ENCODE results near the gene FXYD6. TPM values are rescaled to one million over a fixed set of nuclear protein-coding genes. Genes with fewer than 3 reads are reported as not detected.

Gene FXYD6
- total and polyA plus RNA-seq, 2 donors (not counting 1 experiment from before 2014, with no cell fraction given) = not detected

DNA sequence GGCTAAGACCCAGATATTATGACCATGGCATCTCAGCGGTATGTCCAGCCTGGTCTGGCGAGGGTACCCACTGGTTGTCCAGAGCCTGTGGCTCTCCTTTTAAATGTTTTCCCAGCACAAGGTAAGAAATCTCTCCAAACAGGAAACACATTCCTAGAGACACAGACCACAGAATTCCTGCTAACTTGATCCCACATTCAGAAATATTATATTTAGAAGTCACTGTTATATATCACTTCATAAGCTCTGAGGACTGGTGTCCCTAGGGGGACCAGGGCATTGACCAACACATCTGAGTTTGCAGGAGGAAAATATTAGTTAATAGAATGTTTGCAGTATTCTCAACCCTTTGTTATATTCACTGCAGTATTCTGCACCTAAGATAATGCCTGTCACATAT lies 29.7 kb upstream of the FXYD6 start:
- Histone ChIP-seq H3K36me3 (replicated peaks in 1 of 2; ENCODE audit: control extremely low read depth in 1 of 2, control insufficient read depth in 1 of 2, extremely low read depth in 1 of 2, insufficient read depth in 2 of 2, low read length in 1 of 2) (no peaks in the 10 kb centered on the region), H2AFZ (ENCODE audit: insufficient read depth, low read depth, low read length, poor library complexity, severe bottlenecking) (no peak overlapping the region), H3K27me3 (replicated peaks in 1 of 4; ENCODE audit: control extremely low read depth in 1 of 4, control insufficient read depth in 3 of 4, insufficient read depth in 4 of 4, low read length in 3 of 4) (peaks cover 0 to 5% (median 0%) of the 10 kb centered on the region in 4 experiments), H4K20me1 (ENCODE audit: control insufficient read depth, insufficient read depth, low read length, poor library complexity, severe bottlenecking) (no peaks in the 10 kb centered on the region), H3K27ac (ENCODE audit: low read length in 2 of 2) (no peak overlapping the region), H3K79me2 (ENCODE audit: control insufficient read depth, insufficient read depth, low read length) (no peaks in the 10 kb centered on the region), H3K4me1 (ENCODE audit: control insufficient read depth in 2 of 2, insufficient read depth in 2 of 2, low read length in 2 of 2) (peaks cover 0 to under 1% of the 10 kb centered on the region in 2 donors), H3K4me2 (replicated peaks; ENCODE audit: low read depth, low read length, poor library complexity, severe bottlenecking) (no peak overlapping the region), H3K9ac (ENCODE audit: low read length) (no peak overlapping the region), H3K4me3 (ENCODE audit: control extremely low read depth in 1 of 5, extremely low read depth in 1 of 5, insufficient read depth in 1 of 5, low read depth in 2 of 5, low read length in 4 of 5) (no peak overlapping the region), H3K9me3 (ENCODE audit: control extremely low read depth in 1 of 3, control insufficient read depth in 2 of 3, insufficient read depth in 1 of 3, low read length in 2 of 3) (no peaks in the 10 kb centered on the region)
- peaks cover 5% of the 10 kb centered on the region for H3K4me1 Mint-ChIP-seq
- ATAC-seq (ENCODE audit: low read depth) (no peak), DNase-seq (no peak)
- H3K9me3 Mint-ChIP-seq (ENCODE audit: insufficient read depth) = no peaks in the 10 kb centered on the region
- H3K27ac Mint-ChIP-seq = no peak overlapping the region
- H3K27me3 Mint-ChIP-seq = peaks cover 11% of the 10 kb centered on the region
- POLR2A ChIA-PET = no interaction called here
- TF ChIP-seq, protein P1, sequence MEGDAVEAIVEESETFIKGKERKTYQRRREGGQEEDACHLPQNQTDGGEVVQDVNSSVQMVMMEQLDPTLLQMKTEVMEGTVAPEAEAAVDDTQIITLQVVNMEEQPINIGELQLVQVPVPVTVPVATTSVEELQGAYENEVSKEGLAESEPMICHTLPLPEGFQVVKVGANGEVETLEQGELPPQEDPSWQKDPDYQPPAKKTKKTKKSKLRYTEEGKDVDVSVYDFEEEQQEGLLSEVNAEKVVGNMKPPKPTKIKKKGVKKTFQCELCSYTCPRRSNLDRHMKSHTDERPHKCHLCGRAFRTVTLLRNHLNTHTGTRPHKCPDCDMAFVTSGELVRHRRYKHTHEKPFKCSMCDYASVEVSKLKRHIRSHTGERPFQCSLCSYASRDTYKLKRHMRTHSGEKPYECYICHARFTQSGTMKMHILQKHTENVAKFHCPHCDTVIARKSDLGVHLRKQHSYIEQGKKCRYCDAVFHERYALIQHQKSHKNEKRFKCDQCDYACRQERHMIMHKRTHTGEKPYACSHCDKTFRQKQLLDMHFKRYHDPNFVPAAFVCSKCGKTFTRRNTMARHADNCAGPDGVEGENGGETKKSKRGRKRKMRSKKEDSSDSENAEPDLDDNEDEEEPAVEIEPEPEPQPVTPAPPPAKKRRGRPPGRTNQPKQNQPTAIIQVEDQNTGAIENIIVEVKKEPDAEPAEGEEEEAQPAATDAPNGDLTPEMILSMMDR (IDR thresholded peaks at IDR 0.05) = no peak
- no peak for TF ChIP-seq EZH2 (IDR thresholded peaks at IDR 0.05; ENCODE audit: borderline replicate concordance, insufficient read depth, low read depth, low read length, poor library complexity, severe bottlenecking)
- no peak overlapping the region for H3K4me3 Mint-ChIP-seq
- intact Hi-C loops (cut with micrococcal nuclease) = no loop called here
- WGBS (ENCODE audit: insufficient coverage) = 97% methylated on average over 2 of the region's 2 CpGs
- CTCF ChIA-PET = interaction anchor here (0.6 to 2.0 kb wide), 3 partner anchors 40 to 147 kb away, joined by 3 to 6 read pairs (median 3); no protein-coding TSS in a partner anchor

DNA sequence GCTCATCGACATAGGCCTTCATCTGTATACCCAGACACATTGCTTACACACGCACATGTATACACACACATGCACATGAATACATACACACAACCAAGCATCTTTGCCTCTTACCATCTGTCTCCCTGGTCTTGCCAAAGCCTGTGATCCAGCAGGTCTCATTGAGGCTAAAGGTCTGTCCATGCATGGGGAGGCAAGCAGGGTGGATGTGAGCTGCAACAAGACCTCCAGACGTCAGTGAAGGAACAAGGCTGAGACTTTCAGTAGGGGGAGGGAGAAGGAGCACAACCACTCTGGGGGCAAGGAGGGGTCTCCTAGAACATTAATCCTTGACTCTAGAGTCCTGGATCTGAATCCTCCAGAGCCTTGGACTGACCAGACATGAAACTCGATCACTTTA lies 29.1 kb upstream of the FXYD6 start:
- no peak for DNase-seq
- TF ChIP-seq, protein P1 (IDR thresholded peaks at IDR 0.05) = no peak
- TF ChIP-seq EZH2 (IDR thresholded peaks at IDR 0.05; ENCODE audit: borderline replicate concordance, insufficient read depth, low read depth, low read length, poor library complexity, severe bottlenecking) = no peak
- Histone ChIP-seq H3K9ac (ENCODE audit: low read length) (no peak overlapping the region), H3K79me2 (ENCODE audit: control insufficient read depth, insufficient read depth, low read length) (no peaks in the 10 kb centered on the region), H3K9me3 (ENCODE audit: control extremely low read depth in 1 of 3, control insufficient read depth in 2 of 3, insufficient read depth in 1 of 3, low read length in 2 of 3) (no peaks in the 10 kb centered on the region), H3K4me2 (replicated peaks; ENCODE audit: low read depth, low read length, poor library complexity, severe bottlenecking) (no peak overlapping the region), H4K20me1 (ENCODE audit: control insufficient read depth, insufficient read depth, low read length, poor library complexity, severe bottlenecking) (no peaks in the 10 kb centered on the region), H3K27ac (ENCODE audit: low read length in 2 of 2) (no peak overlapping the region), H3K36me3 (replicated peaks in 1 of 2; ENCODE audit: control extremely low read depth in 1 of 2, control insufficient read depth in 1 of 2, extremely low read depth in 1 of 2, insufficient read depth in 2 of 2, low read length in 1 of 2) (no peaks in the 10 kb centered on the region), H3K27me3 (replicated peaks in 1 of 4; ENCODE audit: control extremely low read depth in 1 of 4, control insufficient read depth in 3 of 4, insufficient read depth in 4 of 4, low read length in 3 of 4) (peaks cover 0 to 5% (median 0%) of the 10 kb centered on the region in 4 experiments), H3K4me1 (ENCODE audit: control insufficient read depth in 2 of 2, insufficient read depth in 2 of 2, low read length in 2 of 2) (peaks cover 4 to 7% of the 10 kb centered on the region in 2 donors), H3K4me3 (ENCODE audit: control extremely low read depth in 1 of 5, extremely low read depth in 1 of 5, insufficient read depth in 1 of 5, low read depth in 2 of 5, low read length in 4 of 5) (no peak overlapping the region), H2AFZ (ENCODE audit: insufficient read depth, low read depth, low read length, poor library complexity, severe bottlenecking) (no peak overlapping the region)
- peaks cover 6% of the 10 kb centered on the region for H3K27me3 Mint-ChIP-seq
- H3K9me3 Mint-ChIP-seq (ENCODE audit: insufficient read depth) = no peaks in the 10 kb centered on the region
- no peak for ATAC-seq (ENCODE audit: low read depth)
- intact Hi-C loops (cut with micrococcal nuclease) = no loop called here
- H3K4me3 Mint-ChIP-seq = no peak overlapping the region
- WGBS (ENCODE audit: insufficient coverage) = 88% methylated on average over 4 of the region's 4 CpGs
- ChIA-PET CTCF (interaction anchor here (1.0 to 1.3 kb wide), 3 partner anchors 19 to 98 kb away, joined by 3 to 6 read pairs (median 3); no protein-coding TSS in a partner anchor), POLR2A (no interaction called here)
- no peak overlapping the region for H3K27ac Mint-ChIP-seq
- peaks cover 8% of the 10 kb centered on the region for H3K4me1 Mint-ChIP-seq

Data from B cell (primary cell).